ENCODE data around the gene PDE4C. TPM values are rescaled to one million over a fixed set of nuclear protein-coding genes. Genes with fewer than 3 reads are reported as not detected.

The PDE4C gene
- total and polyA plus RNA-seq, 10 of the 15 experiments (the other 5 are each of a cell fraction or from before 2014, with no cell fraction given) = 0.08 to 0.73 (median 0.34) TPM

GRCh38 chr19:18221815-18222725, 4.2 kb downstream of the PDE4C start:
- BruUV-seq (replicated peaks) = no TSS peak
- ChIA-PET SMC1A (ENCODE audit: uncharacterized antibody, unreplicated experiment) (interaction anchor here (0.6 to 2.2 kb wide), 5 partner anchors 10 to 114 kb away, joined by 3 to 7 read pairs (median 3); a partner anchor contains a TSS), POLR2A (interaction anchor here (0.6 to 2.4 kb wide), 4 partner anchors 16 to 123 kb away, joined by 3 to 9 read pairs (median 6); partner anchors contain the start of gene RAB3A), RAD21 (ENCODE audit: unreplicated experiment) (no interaction called here), CTCF (interaction anchor here (0.6 to 1.6 kb wide), 5 partner anchors 12 to 105 kb away, joined by 3 to 7 read pairs (median 3); a partner anchor contains a TSS)
- 30% methylated on average over 24 of the region's 25 CpGs for whole genome bisulfite sequencing (ENCODE audit: insufficient coverage, insufficient replicate concordance, low lambda C conversion rate, missing lambda C conversion rate)
- peaks cover 0 to 7% of the 10 kb centered on the region in 2 experiments; a peak in 2 of 4 replicates for H3K27me3 ChIP-seq (replicated peaks in 1 of 2; ENCODE audit: control insufficient read depth in 2 of 2, insufficient read depth in 2 of 2, low read length in 1 of 2)
- intact Hi-C loops (cut with micrococcal nuclease; ENCODE audit: unreplicated experiment) = no loop called here
- H3K9ac ChIP-seq (ENCODE audit: control insufficient read depth, insufficient read depth, low read length) = no peak overlapping the region
- H3K4me3 ChIP-seq = no peak overlapping the region
- FAIRE-seq (no peak), DNase-seq (ENCODE audit: low read depth, low spot score) (no peak), ATAC-seq (no peak)
- H3K36me3 ChIP-seq (ENCODE audit: control insufficient read depth in 2 of 2, insufficient read depth in 2 of 2, low read length in 1 of 2) = no peaks in the 10 kb centered on the region
- in situ Hi-C loops (cut with MboI) = no loop called here
- H3K4me2 ChIP-seq (ENCODE audit: control insufficient read depth, insufficient read depth) = no peak overlapping the region
- no peak overlapping the region for H3K27ac ChIP-seq (ENCODE audit: control insufficient read depth, insufficient read depth)
- no peaks in the 10 kb centered on the region for H3K79me2 ChIP-seq (ENCODE audit: control insufficient read depth, insufficient read depth, low read length)
- H4K20me1 ChIP-seq (ENCODE audit: control insufficient read depth, insufficient read depth) = no peaks in the 10 kb centered on the region
- peaks cover 9% of the 10 kb centered on the region for H3K4me1 ChIP-seq (ENCODE audit: control insufficient read depth, insufficient read depth, low read length)
- H2AFZ ChIP-seq (ENCODE audit: control insufficient read depth, low read depth, low read length) = no peak overlapping the region
- H3K9me3 ChIP-seq (replicated peaks; ENCODE audit: control insufficient read depth, insufficient read depth, low read length) = no peaks in the 10 kb centered on the region; the same call in 2 of the 3 replicates
- TF ChIP-seq, protein P1, sequence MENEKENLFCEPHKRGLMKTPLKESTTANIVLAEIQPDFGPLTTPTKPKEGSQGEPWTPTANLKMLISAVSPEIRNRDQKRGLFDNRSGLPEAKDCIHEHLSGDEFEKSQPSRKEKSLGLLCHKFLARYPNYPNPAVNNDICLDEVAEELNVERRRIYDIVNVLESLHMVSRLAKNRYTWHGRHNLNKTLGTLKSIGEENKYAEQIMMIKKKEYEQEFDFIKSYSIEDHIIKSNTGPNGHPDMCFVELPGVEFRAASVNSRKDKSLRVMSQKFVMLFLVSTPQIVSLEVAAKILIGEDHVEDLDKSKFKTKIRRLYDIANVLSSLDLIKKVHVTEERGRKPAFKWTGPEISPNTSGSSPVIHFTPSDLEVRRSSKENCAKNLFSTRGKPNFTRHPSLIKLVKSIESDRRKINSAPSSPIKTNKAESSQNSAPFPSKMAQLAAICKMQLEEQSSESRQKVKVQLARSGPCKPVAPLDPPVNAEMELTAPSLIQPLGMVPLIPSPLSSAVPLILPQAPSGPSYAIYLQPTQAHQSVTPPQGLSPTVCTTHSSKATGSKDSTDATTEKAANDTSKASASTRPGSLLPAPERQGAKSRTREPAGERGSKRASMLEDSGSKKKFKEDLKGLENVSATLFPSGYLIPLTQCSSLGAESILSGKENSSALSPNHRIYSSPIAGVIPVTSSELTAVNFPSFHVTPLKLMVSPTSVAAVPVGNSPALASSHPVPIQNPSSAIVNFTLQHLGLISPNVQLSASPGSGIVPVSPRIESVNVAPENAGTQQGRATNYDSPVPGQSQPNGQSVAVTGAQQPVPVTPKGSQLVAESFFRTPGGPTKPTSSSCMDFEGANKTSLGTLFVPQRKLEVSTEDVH (IDR thresholded peaks at IDR 0.05; ENCODE audit: low read depth, partially characterized antibody) = no peak
- TF ChIP-seq SMARCA5 (IDR thresholded peaks at IDR 0.05) = no peak
- TF ChIP-seq HDAC6 (IDR thresholded peaks at IDR 0.05; ENCODE audit: unreplicated experiment) = no peak
- TF ChIP-seq CUX1 (IDR thresholded peaks at IDR 0.05; ENCODE audit: insufficient replicate concordance, low read depth, low read length) = no peak
- TF ChIP-seq, protein P2, sequence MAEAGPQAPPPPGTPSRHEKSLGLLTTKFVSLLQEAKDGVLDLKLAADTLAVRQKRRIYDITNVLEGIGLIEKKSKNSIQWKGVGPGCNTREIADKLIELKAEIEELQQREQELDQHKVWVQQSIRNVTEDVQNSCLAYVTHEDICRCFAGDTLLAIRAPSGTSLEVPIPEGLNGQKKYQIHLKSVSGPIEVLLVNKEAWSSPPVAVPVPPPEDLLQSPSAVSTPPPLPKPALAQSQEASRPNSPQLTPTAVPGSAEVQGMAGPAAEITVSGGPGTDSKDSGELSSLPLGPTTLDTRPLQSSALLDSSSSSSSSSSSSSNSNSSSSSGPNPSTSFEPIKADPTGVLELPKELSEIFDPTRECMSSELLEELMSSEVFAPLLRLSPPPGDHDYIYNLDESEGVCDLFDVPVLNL (IDR thresholded peaks at IDR 0.05; ENCODE audit: low read depth, low read length) = no peak
- TF ChIP-seq PML (IDR thresholded peaks at IDR 0.05; ENCODE audit: low read length) = no peak
- TF ChIP-seq CBX3 (IDR thresholded peaks at IDR 0.05; ENCODE audit: borderline replicate concordance, low read depth) = no peak
- no peak for TF ChIP-seq ZBTB40 (IDR thresholded peaks at IDR 0.05; ENCODE audit: borderline replicate concordance)
